Panc1 (cell line): ENCODE measurements around the gene IMMT. TPM values are rescaled to one million over a fixed set of nuclear protein-coding genes. Genes with fewer than 3 reads are reported as not detected.

Source experiments
- ATAC-seq: fragments of 200-7000 bp; cut with Tn5 transposase; 2 replicates; pipeline ENCODE4 v1.9.1; 2020; ENCODE audit warnings: mild to moderate bottlenecking, moderate library complexity
- BruUV-seq: library from RNA; stranded (reverse); fragments of 400-500 nt; replicated peaks from 2 replicates; lab custom pipeline; 2021; lab: Mats Ljungman, UMichigan
- CTCF ChIA-PET: fragments of 300-600 bp; sonication (Branson Sonifier 250); formaldehyde crosslinking; loops from one replicate; lab custom pipeline; 2022; ENCODE audit warnings: antibody characterized with exemption; lab: Charles Lee
- POLR2A ChIA-PET: fragments of 300-600 bp; sonication (Branson Sonifier 250); formaldehyde crosslinking; loops from one replicate; lab custom pipeline; 2022; ENCODE audit warnings: antibody characterized with exemption; lab: Charles Lee
- DNase-seq: peaks from one replicate; pipeline ENCODE4 v3.0.0-alpha.2; 2010; ENCODE audit warnings: low read depth, low spot score
- H3K27ac ChIP-seq: 2 replicates; pipeline ENCODE4 v1.5.1; 2011; ENCODE audit warnings: mild to moderate bottlenecking, low read length, inconsistent platforms
- H3K27me3 ChIP-seq: fragments of 200-500 bp; sonication (Bioruptor generic); 2 replicates; pipeline ENCODE4 v1.6.0; 2014; ENCODE audit warnings: low read length, inconsistent platforms; ENCODE audit not compliant: control insufficient read depth, insufficient read depth
- H3K36me3 ChIP-seq: fragments of 200-500 bp; sonication (Bioruptor generic); 2 replicates; pipeline ENCODE4 v1.5.1; 2014; ENCODE audit warnings: inconsistent platforms, mild to moderate bottlenecking, low read length, moderate library complexity; ENCODE audit not compliant: control insufficient read depth, insufficient read depth
- H3K4me1 ChIP-seq: 2 replicates; pipeline ENCODE4 v1.5.1; 2011; ENCODE audit warnings: inconsistent platforms, mild to moderate bottlenecking, low read length, moderate library complexity; ENCODE audit not compliant: control insufficient read depth, insufficient read depth
- H3K4me3 ChIP-seq, 2 experiments: 2 replicates each; pipeline ENCODE4 v1.5.1; 2011 to 2012; ENCODE audit warnings: low read depth in 2 of 2, low read length in 2 of 2, mild to moderate bottlenecking in 2 of 2, inconsistent platforms in 1 of 2, moderate library complexity in 1 of 2
- H3K9me3 ChIP-seq: fragments of 200-500 bp; sonication (Bioruptor generic); 2 replicates; pipeline ENCODE4 v1.5.1; 2014; ENCODE audit warnings: low read depth, mild to moderate bottlenecking, inconsistent platforms, low read length, moderate library complexity; ENCODE audit not compliant: control insufficient read depth, insufficient read depth
- CTCF ChIP-seq: fragments of 450-650 bp; IDR thresholded peaks from 2 replicates; pipeline ENCODE4 v1.5.1; 2017; ENCODE audit warnings: mild to moderate bottlenecking
- POLR2AphosphoS5 ChIP-seq: IDR thresholded peaks from 2 replicates; pipeline ENCODE4 v1.6.1; 2012; ENCODE audit warnings: mild to moderate bottlenecking, low read depth, low read length, moderate library complexity
- REST ChIP-seq, 2 experiments: IDR thresholded peaks; 2 replicates each; pipeline ENCODE4 v1.6.1; 2011 to 2012; ENCODE audit warnings: low read depth in 2 of 2, control low read depth in 1 of 2, low read length in 1 of 2, mild to moderate bottlenecking in 1 of 2, moderate library complexity in 1 of 2; ENCODE audit not compliant: insufficient read depth in 1 of 2
- SIN3A ChIP-seq: IDR thresholded peaks from 2 replicates; pipeline ENCODE4 v1.6.1; 2012; ENCODE audit warnings: low read depth, mild to moderate bottlenecking, low read length, moderate library complexity, borderline replicate concordance; ENCODE audit not compliant: insufficient read depth
- TCF7L2 ChIP-seq: IDR thresholded peaks from 2 replicates; pipeline ENCODE4 v1.6.1; 2011; ENCODE audit warnings: mild to moderate bottlenecking, low read depth, low read length, inconsistent platforms
- in situ Hi-C: cut with HindIII; loops from 2 replicates; pipeline ENCODE4 v1.10.0; 2016; ENCODE audit warnings: low sequenced_read_pairs, low pct_unique_long_range_greater_than_20kb
- intact Hi-C: fragments of 100-400 bp; cut with micrococcal nuclease; formaldehyde crosslinking; loops from one replicate; pipeline ENCODE4 v1.10.0; 2022; ENCODE audit not compliant: unreplicated experiment
- microRNA-seq: library from miRNA; unstranded; fragments of <30 nt; microRNA quantifications from one replicate; pipeline ENCODE4 v1.1.0, GENCODE V29; 2020; ENCODE audit not compliant: unreplicated experiment
- total RNA-seq: library from RNA; stranded (reverse); gene quantifications from one replicate; pipeline ENCODE4 v1.2.1, GENCODE V29; 2021; ENCODE audit not compliant: unreplicated experiment

The IMMT gene
- total RNA-seq, 1 experiment from 2014 or later: 138 TPM

GRCh38 chr2:86097114-86097896, 98.0 kb downstream of the IMMT start:
- Histone ChIP-seq H3K4me3 (no peak overlapping the region), H3K27ac (no peak overlapping the region), H3K36me3 (peaks cover 25% of the 10 kb centered on the region), H3K4me1 (no peaks in the 10 kb centered on the region), H3K27me3 (no peaks in the 10 kb centered on the region), H3K9me3 (no peaks in the 10 kb centered on the region)
- in situ Hi-C loops: no loop called here
- ChIA-PET POLR2A (no interaction called here), CTCF (no interaction called here)
- DNase-seq (no peak), ATAC-seq (no peak)
- no peak for TF ChIP-seq SIN3A
- no TSS peak for BruUV-seq
- intact Hi-C loops: no loop called here

GRCh38 chr2:86094229-86094628, 101.0 kb downstream of the IMMT start:
- in situ Hi-C loops: no loop called here
- CTCF ChIA-PET: no interaction called here
- Histone ChIP-seq H3K4me3 (no peak overlapping the region), H3K4me1 (no peaks in the 10 kb centered on the region), H3K9me3 (no peaks in the 10 kb centered on the region), H3K27ac (no peak overlapping the region), H3K36me3 (peaks cover 34% of the 10 kb centered on the region), H3K27me3 (no peaks in the 10 kb centered on the region)
- TF ChIP-seq POLR2AphosphoS5 (no peak), CTCF (no peak), TCF7L2 (no peak), REST (IDR thresholded peaks at IDR 0.05; ENCODE audit: insufficient read depth in 1 of 2, low read depth in 2 of 2, low read length in 1 of 2) (no peak), SIN3A (no peak)
- BruUV-seq: TSS peak; percentile 7
- intact Hi-C loops: no loop called here
- no peak for ATAC-seq
- no peak for DNase-seq
- POLR2A ChIA-PET: no interaction called here

Small RNA genes lying within 50 kb of the gene (microRNA-seq; reads per million reads assigned to microRNA genes)
- gene MIR4779: not detected

Other genes with a start within 250 kb of the IMMT start
- gene POLR1A, start 89.6 kb downstream of the IMMT start, total RNA-seq: 62.6 TPM
- 93.9 TPM for gene PTCD3, start 89.2 kb downstream of the IMMT start, total RNA-seq
- 40.9 TPM for gene MRPL35, start 4.0 kb upstream of the IMMT start, total RNA-seq
- gene REEP1, start 142.2 kb upstream of the IMMT start, total RNA-seq: 0.23 TPM
- gene KDM3A, start 245.9 kb upstream of the IMMT start, total RNA-seq: 48.4 TPM